ENCODE data around the gene ZNF710.
"Not testable (repeated sequence)": the region's sequence is repeated elsewhere in the genome, so short reads cannot be mapped to it uniquely, and the experiment has no call there.

Gene ZNF710

GRCh38 chr15:90058775-90059174 is 57.7 kb downstream of the ZNF710 start:
- no peak for DNase-seq

- DNase-seq: peak in 36 of 58 donors; percentile 19 to 71 (median 37)
These were observed 58.3 kb downstream of the ZNF710 start for GRCh38 chr15:90059208-90059985.

GRCh38 chr15:90060797-90061196 is 59.7 kb downstream of the ZNF710 start:
- no peak for DNase-seq

GRCh38 chr15:90062023-90062442 is 60.9 kb downstream of the ZNF710 start:
- DNase-seq: peak in 12 of 58 donors; percentile 12 to 58 (median 36)

GRCh38 chr15:90062462-90062932 is 61.4 kb downstream of the ZNF710 start:
- DNase-seq: peak in 1 of 58 donors; percentile 19

GRCh38 chr15:90062973-90063769 is 62.0 kb downstream of the ZNF710 start:
- peak in 2 of 58 donors; percentile 17 to 32 for DNase-seq

GRCh38 chr15:90063770-90064247 is 62.7 kb downstream of the ZNF710 start:
- DNase-seq: peak in 17 of 58 donors; percentile 18 to 53 (median 34)

GRCh38 chr15:90064911-90065681 is 64.0 kb downstream of the ZNF710 start:
- DNase-seq: peak in 9 of 58 donors; percentile 12 to 39 (median 24)

- no peak for DNase-seq
These were observed 64.5 kb downstream of the ZNF710 start for GRCh38 chr15:90065682-90066049.

GRCh38 chr15:90067181-90067952 is 66.2 kb downstream of the ZNF710 start:
- DNase-seq: no peak

- DNase-seq: no peak
These were observed 67.0 kb downstream of the ZNF710 start for GRCh38 chr15:90067953-90068606.

GRCh38 chr15:90070623-90071022 is 69.5 kb downstream of the ZNF710 start:
- DNase-seq: not testable (repeated sequence)

GRCh38 chr15:90071220-90071807 is 70.2 kb downstream of the ZNF710 start:
- peak in 45 of 58 donors; percentile 13 to 79 (median 50) for DNase-seq

- no peak for DNase-seq
These were observed 72.0 kb downstream of the ZNF710 start for GRCh38 chr15:90072978-90073640.

- no peak for DNase-seq
These were observed 72.9 kb downstream of the ZNF710 start for GRCh38 chr15:90074023-90074422.

GRCh38 chr15:90074916-90075315 is 73.8 kb downstream of the ZNF710 start:
- no peak for DNase-seq

GRCh38 chr15:90075420-90076289 is 74.5 kb downstream of the ZNF710 start:
- peak in 1 of 58 donors; percentile 11 for DNase-seq

- no peak for DNase-seq
These were observed 75.6 kb downstream of the ZNF710 start for GRCh38 chr15:90076716-90077115.

All from anterior cingulate cortex (tissue), 58 donors.